ENCODE data around the gene SLC25A6.

DNA sequence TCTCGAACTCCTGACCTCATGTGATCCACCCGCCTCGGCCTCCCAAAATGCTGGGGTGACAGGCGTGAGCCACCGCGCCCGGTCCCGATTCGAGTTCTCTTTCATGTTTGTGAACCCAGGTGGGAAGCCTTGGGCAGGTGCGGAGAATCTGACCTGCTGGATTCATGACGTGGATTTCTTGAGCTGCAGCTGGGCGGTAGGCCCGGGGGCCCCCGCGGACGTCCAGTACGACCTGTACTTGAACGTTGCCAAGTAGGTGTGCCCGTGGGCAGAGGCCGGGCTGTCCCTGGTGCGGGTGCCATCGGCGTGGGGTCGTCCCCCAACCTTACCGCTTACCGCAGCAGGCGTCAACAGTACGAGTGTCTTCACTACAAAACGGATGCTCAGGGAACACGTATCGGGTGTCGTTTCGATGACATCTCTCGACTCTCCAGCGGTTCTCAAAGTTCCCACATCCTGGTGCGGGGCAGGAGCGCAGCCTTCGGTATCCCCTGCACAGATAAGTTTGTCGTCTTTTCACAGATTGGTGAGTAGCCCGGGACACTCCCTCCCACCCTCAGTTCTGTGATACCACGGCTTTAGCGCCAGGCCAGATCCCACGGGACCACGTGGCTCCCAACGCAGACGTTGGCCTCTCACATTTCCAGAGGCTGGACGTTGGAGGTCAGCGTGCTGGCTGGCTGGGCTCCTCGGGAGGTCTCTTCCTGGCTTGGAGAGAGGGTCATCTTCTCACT, 39.8 kb downstream of the SLC25A6 start:
- TF ChIP-seq POLR2A (IDR thresholded peaks at IDR 0.05; ENCODE audit: low read depth, low read length) (no peak), POLR2AphosphoS5 (IDR thresholded peaks at IDR 0.05; ENCODE audit: insufficient read depth, low read depth, low read length) (no peak), CTCF (IDR thresholded peaks at IDR 0.05; ENCODE audit: extremely low read depth in 1 of 2, insufficient read depth in 1 of 2, low read depth in 1 of 2, low read length in 2 of 2) (no peak)

Measured in endothelial cell of umbilical vein (primary cell).